22Rv1 (cell line): ENCODE data around the gene PARD3.

Experiments
- CTCF ChIP-seq: fragments of 450-650 bp; IDR thresholded peaks from 2 replicates; pipeline ENCODE4 v1.5.1; 2017; ENCODE audit warnings: mild to moderate bottlenecking
- ZFX ChIP-seq: fragments of 450-650 bp; IDR thresholded peaks from 2 replicates; pipeline ENCODE4 v1.6.1; 2017; ENCODE audit warnings: antibody characterized with exemption, borderline replicate concordance

GRCh38 chr10:34641913-34642558 lies 173.1 kb downstream of the PARD3 start:
- TF ChIP-seq CTCF (no peak), ZFX (no peak)
